HepG2 (cell line): Measurements from ENCODE around the gene ZNF23. TPM values are rescaled to one million over a fixed set of nuclear protein-coding genes. Genes with fewer than 3 reads are reported as not detected.

Experiments used
- ATAC-seq: fragments of 200-7000 bp; cut with Tn5 transposase; 3 replicates; pipeline ENCODE4 v1.9.1; 2020; ENCODE audit warnings: mild to moderate bottlenecking, moderate library complexity
- BruUV-seq: library from RNA; stranded (reverse); fragments of 400-500 nt; replicated peaks from 2 replicates; lab custom pipeline; 2021; lab: Mats Ljungman, UMichigan
- CTCF ChIA-PET: fragments of 300-600 bp; formaldehyde crosslinking; extraction: SDS; loops from one replicate; lab custom pipeline; 2021; ENCODE audit warnings: low total read pairs, inconsistent platforms, low intra/inter-chr PET ratio; lab: Yijun Ruan, JAX
- POLR2A ChIA-PET: fragments of 350-600 bp; sonication (Branson Sonifier 250); formaldehyde crosslinking; loops from one replicate; lab custom pipeline; 2020; ENCODE audit warnings: antibody characterized with exemption, inconsistent platforms; lab: Yijun Ruan, JAX
- DNase-seq: peaks from one replicate; pipeline ENCODE4 v3.0.0-alpha.2; 2015; ENCODE audit warnings: low spot score
- FAIRE-seq: peaks from 3 replicates; lab custom pipeline; 2011; peaks lifted over from hg19 to GRCh38; lab: Jason Lieb, UNC
- H2AFZ ChIP-seq: one replicate; pipeline ENCODE4 v1.6.1; 2011; ENCODE audit warnings: low read length, inconsistent platforms
- H3K27ac ChIP-seq: fragments of 300-600 bp; 3 replicates; pipeline ENCODE4 v1.8.0; 2011; ENCODE audit warnings: mixed run types, mild to moderate bottlenecking, mixed read lengths, low read length, inconsistent platforms; ENCODE audit not compliant: insufficient read depth; ENCODE audit errors: extremely low read length
- H3K27me3 ChIP-seq, 2 experiments: fragments of 200-600 bp in 1 of 2; 2 replicates in 1 of 2; 3 replicates in 1 of 2; pipeline versions ENCODE4 v1.6.0 to v1.8.0; 2011; ENCODE audit warnings: low read length in 2 of 2, mild to moderate bottlenecking in 2 of 2, moderate library complexity in 2 of 2, inconsistent platforms in 1 of 2; ENCODE audit not compliant: insufficient read depth in 2 of 2, control insufficient read depth in 1 of 2
- H3K36me3 ChIP-seq, 2 experiments: fragments of 200-600 bp in 1 of 2; replicated peaks in 1 of 2; 2 replicates in 1 of 2; 3 replicates in 1 of 2; pipeline versions ENCODE4 v1.5.1 to v1.8.0; 2011; ENCODE audit warnings: low read length in 2 of 2, inconsistent platforms in 1 of 2; ENCODE audit not compliant: insufficient read depth in 2 of 2, control insufficient read depth in 1 of 2
- H3K4me1 ChIP-seq: 2 replicates; pipeline ENCODE4 v1.5.1; 2012; ENCODE audit warnings: low read length, inconsistent platforms; ENCODE audit not compliant: insufficient read depth
- H3K4me2 ChIP-seq: 2 replicates; pipeline ENCODE4 v1.6.0; 2011; ENCODE audit warnings: low read depth, low read length, inconsistent platforms
- H3K4me3 ChIP-seq, 3 experiments: fragments of 200-600 bp in 1 of 3; sonication (generic), shearing (Covaris generic) in 1 of 3; replicated peaks in 1 of 3; 2 replicates each; pipeline ENCODE4 v1.5.1; 2011 to 2016; ENCODE audit warnings: low read length in 3 of 3, inconsistent platforms in 2 of 3, low read depth in 2 of 3, mild to moderate bottlenecking in 2 of 3, control low read depth in 1 of 3, mixed read lengths in 1 of 3; ENCODE audit not compliant: insufficient read depth in 1 of 3
- H3K79me2 ChIP-seq: one replicate; pipeline ENCODE4 v1.6.1; 2011; ENCODE audit warnings: low read length, inconsistent platforms; ENCODE audit not compliant: insufficient read depth
- H3K9ac ChIP-seq: 2 replicates; pipeline ENCODE4 v1.6.0; 2011; ENCODE audit warnings: mild to moderate bottlenecking, low read depth, low read length, inconsistent platforms; ENCODE audit not compliant: insufficient read depth
- H3K9me3 ChIP-seq: 2 replicates; pipeline ENCODE4 v1.5.1; 2012; ENCODE audit warnings: mild to moderate bottlenecking, low read length
- H4K20me1 ChIP-seq: 2 replicates; pipeline ENCODE4 v1.6.0; 2011; ENCODE audit warnings: inconsistent platforms, mild to moderate bottlenecking, low read length, moderate library complexity; ENCODE audit not compliant: insufficient read depth
- ARNT2 ChIP-seq: sonication (generic); formaldehyde crosslinking; IDR thresholded peaks from 2 replicates; pipeline ENCODE4 v1.8.0; 2022; ENCODE audit warnings: mild to moderate bottlenecking, low read depth, missing genetic modification reagents, moderate library complexity
- DNMT1 ChIP-seq: sonication (generic); formaldehyde crosslinking; IDR thresholded peaks from 2 replicates; pipeline ENCODE4 v1.5.1; 2020; ENCODE audit warnings: mild to moderate bottlenecking, missing genetic modification reagents
- HNF1A ChIP-seq, 2 experiments: sonication (generic) in 1 of 2; formaldehyde crosslinking in 1 of 2; IDR thresholded peaks; 2 replicates each; pipeline versions ENCODE4 v1.4.0 to v1.6.1; 2016 to 2020; ENCODE audit warnings: borderline replicate concordance in 1 of 2, low read depth in 1 of 2, mild to moderate bottlenecking in 1 of 2, missing genetic modification reagents in 1 of 2
- KAT2B ChIP-seq: fragments of 150-350 bp; IDR thresholded peaks from 2 replicates; pipeline ENCODE4 v1.6.1; 2014; ENCODE audit warnings: low read depth, low read length, borderline replicate concordance
- MAFK ChIP-seq, 2 experiments: IDR thresholded peaks in 1 of 2; conservative IDR thresholded peaks in 1 of 2; 2 replicates each; pipeline ENCODE4 v1.6.1; 2011; ENCODE audit warnings: improper control_type of control experiment in 2 of 2, low read length in 2 of 2
- MAX ChIP-seq: IDR thresholded peaks from 2 replicates; pipeline ENCODE4 v1.6.1; 2012; ENCODE audit warnings: inconsistent platforms
- MEF2D ChIP-seq: sonication (generic); formaldehyde crosslinking; IDR thresholded peaks from 2 replicates; pipeline ENCODE4 v1.5.1; 2020; ENCODE audit warnings: mild to moderate bottlenecking, missing genetic modification reagents
- NFIC ChIP-seq: IDR thresholded peaks from 2 replicates; pipeline ENCODE4 v1.6.1; 2012; ENCODE audit warnings: mild to moderate bottlenecking, low read length, inconsistent platforms
- PBX2 ChIP-seq: IDR thresholded peaks from 2 replicates; pipeline ENCODE4 v1.6.1; 2016; ENCODE audit warnings: control low read depth
- PHF20 ChIP-seq: sonication (generic); formaldehyde crosslinking; IDR thresholded peaks from 2 replicates; pipeline ENCODE4 v1.5.0; 2020; ENCODE audit warnings: mild to moderate bottlenecking, missing genetic modification reagents
- RARA ChIP-seq: IDR thresholded peaks from 2 replicates; pipeline ENCODE4 v1.6.1; 2016; ENCODE audit warnings: missing genetic modification reagents, missing compliant biosample characterization
- SOX5 ChIP-seq: IDR thresholded peaks from 2 replicates; pipeline ENCODE4 v1.6.1; 2016; ENCODE audit warnings: borderline replicate concordance
- TOPORS ChIP-seq: sonication (generic); formaldehyde crosslinking; IDR thresholded peaks from 2 replicates; pipeline ENCODE4 v1.8.0; 2023; ENCODE audit warnings: mild to moderate bottlenecking, missing genetic modification reagents
- ZNF382 ChIP-seq: sonication (generic); formaldehyde crosslinking; IDR thresholded peaks from 2 replicates; pipeline ENCODE4 v1.5.0; 2020; ENCODE audit warnings: missing genetic modification reagents, mild to moderate bottlenecking, borderline replicate concordance
- ZNF878 ChIP-seq: sonication (generic); formaldehyde crosslinking; IDR thresholded peaks from 2 replicates; pipeline ENCODE4 v1.8.1; 2023; ENCODE audit warnings: mild to moderate bottlenecking, missing genetic modification reagents, moderate library complexity
- WGBS: methylation state at CpG from one replicate; pipeline ENCODE4 v1.1.6; 2017; ENCODE audit warnings: low lambda C conversion rate; 5-methylcytosine and 5-hydroxymethylcytosine counted together
- in situ Hi-C: cut with HindIII; loops from 2 replicates; pipeline ENCODE4 v1.10.0; 2017; ENCODE audit warnings: low pct_unique_long_range_greater_than_20kb; ENCODE audit not compliant: extremely low pct_ligation_motif_present
- intact Hi-C: fragments of 100-400 bp; cut with micrococcal nuclease; formaldehyde crosslinking; loops from one replicate; pipeline ENCODE4 v1.10.0; 2022; ENCODE audit not compliant: unreplicated experiment
- polyA plus RNA-seq, 8 experiments: library from polyadenylated mRNA; depleted of rRNA in 3 of 8; stranded (reverse) in 7 of 8; unstranded in 1 of 8; fragments of >200 nt; fragmentation: Illumina TruSeq in 4 of 8; extraction: Trizol in 4 of 8; gene quantifications; 2 replicates each; pipeline versions ENCODE4 v1.2.1 to v1.2.3, GENCODE V29; 2011 to 2016; ENCODE audit warnings: low read depth in 4 of 8, missing spikeins in 1 of 8, mixed read lengths in 1 of 8; ENCODE audit not compliant: insufficient read depth in 1 of 8
- total RNA-seq, 5 experiments: library from RNA; depleted of rRNA; stranded (reverse); fragments of >200 nt; fragmentation: Illumina TruSeq; extraction: Trizol; gene quantifications; 2 replicates each; pipeline ENCODE4 v1.2.3, GENCODE V29; 2016; ENCODE audit warnings: low read depth in 1 of 5

The ZNF23 gene
- total and polyA plus RNA-seq, 2 of the 13 experiments (the other 11 are each of a cell fraction or from before 2014, with no cell fraction given): 8.6 to 12.2 TPM

- H3K4me2 ChIP-seq: peak overlapping the region; percentile 86
These were observed 1.8 kb downstream of the ZNF23 start for GRCh38 chr16:71460236-71460635.

More at GRCh38 chr16:71460236-71460635, 1.8 kb downstream of the ZNF23 start:
- TF ChIP-seq MAX (no peak), ZNF878 (no peak), SOX5 (CRISPR knock-in tag) (no peak), DNMT1 (CRISPR knock-in tag) (no peak), MEF2D (no peak), PHF20 (CRISPR knock-in tag) (no peak), RARA (CRISPR knock-in tag) (no peak), ARNT2 (no peak), ZNF382 (no peak), PBX2 (no peak), MAFK (conservative IDR thresholded peaks at IDR 0.05 in 1 of 2, IDR thresholded peaks at IDR 0.05 in 1 of 2; ENCODE audit: low read length in 2 of 2) (no peak), NFIC (no peak), KAT2B (no peak), HNF1A (IDR thresholded peaks at IDR 0.05; ENCODE audit: low read depth) (no peak), HNF1A (CRISPR knock-in tag; IDR thresholded peaks at IDR 0.05; ENCODE audit: borderline replicate concordance) (no peak), TOPORS (CRISPR knock-in tag) (no peak)
- H3K79me2 ChIP-seq: peaks cover 21% of the 10 kb centered on the region
- WGBS: 88% methylated on average over 4 of the region's 4 CpGs
- ATAC-seq (no peak), FAIRE-seq (no peak), DNase-seq (no peak)
- no peak overlapping the region for H2AFZ ChIP-seq
- ChIA-PET POLR2A (no interaction called here), CTCF (no interaction called here)
- peaks cover 25% of the 10 kb centered on the region for H3K4me1 ChIP-seq
- H3K9ac ChIP-seq: no peak overlapping the region
- H3K27ac ChIP-seq: no peak overlapping the region
- intact Hi-C loops (loop anchor here (5.0 kb wide), 1 partner anchor 37 kb away; no protein-coding TSS in a partner anchor), in situ Hi-C loops (no loop called here)
- no TSS peak for BruUV-seq
- no peaks in the 10 kb centered on the region; a peak in 1 of 5 replicates for H3K27me3 ChIP-seq
- H3K4me3 ChIP-seq: peak overlapping the region in 1 of 3 experiments; percentile 5; a peak in 1 of 6 replicates
- H3K36me3 ChIP-seq: peaks cover under 1 to 4% of the 10 kb centered on the region in 2 experiments; a peak in 2 of 5 replicates
- H4K20me1 ChIP-seq: no peaks in the 10 kb centered on the region
- no peaks in the 10 kb centered on the region for H3K9me3 ChIP-seq
